GM18526 (cell line): ENCODE measurements around the gene TDRD12.

Experiments
- POLR2A ChIP-seq: IDR thresholded peaks from 3 replicates; pipeline ENCODE4 v1.6.1; 2011; ENCODE audit not compliant: insufficient read length; ENCODE audit errors: extremely low read depth

TDRD12 gene

GRCh38 chr19:32819419-32820400 is 100.1 kb downstream of the TDRD12 start:
- TF ChIP-seq POLR2A, result no peak

GRCh38 chr19:32822916-32823746 is 103.6 kb downstream of the TDRD12 start:
- TF ChIP-seq POLR2A, result no peak

- TF ChIP-seq POLR2A, result no peak
These were observed 104.2 kb downstream of the TDRD12 start for GRCh38 chr19:32823747-32824102.

- no peak for TF ChIP-seq POLR2A
These were observed 104.7 kb downstream of the TDRD12 start for GRCh38 chr19:32824191-32824751.

- no peak for TF ChIP-seq POLR2A
These were observed 105.5 kb downstream of the TDRD12 start for GRCh38 chr19:32824916-32825608.

GRCh38 chr19:32828139-32828538 is 108.6 kb downstream of the TDRD12 start:
- no peak for TF ChIP-seq POLR2A

GRCh38 chr19:32828643-32829344 is 109.2 kb downstream of the TDRD12 start:
- TF ChIP-seq POLR2A, result no peak

GRCh38 chr19:32829345-32829896 is 109.9 kb downstream of the TDRD12 start:
- TF ChIP-seq POLR2A, result no peak

GRCh38 chr19:32830231-32831014 is 110.9 kb downstream of the TDRD12 start:
- no peak for TF ChIP-seq POLR2A

GRCh38 chr19:32831611-32832010 is 112.0 kb downstream of the TDRD12 start:
- TF ChIP-seq POLR2A, result no peak

- TF ChIP-seq POLR2A, result no peak
These were observed 118.0 kb downstream of the TDRD12 start for GRCh38 chr19:32837531-32837930.

GRCh38 chr19:32842061-32842460 is 122.5 kb downstream of the TDRD12 start:
- TF ChIP-seq POLR2A, result no peak

- TF ChIP-seq POLR2A, result no peak
These were observed 124.2 kb downstream of the TDRD12 start for GRCh38 chr19:32843716-32844245.
